Liver (tissue), 3 donors: ENCODE data around the gene NDUFA8.

ENCODE experiments used
- ATF3 ChIP-seq: IDR thresholded peaks from 2 replicates; pipeline ENCODE4 v1.6.1; 2016; ENCODE audit warnings: antibody characterized with exemption
- CTCF ChIP-seq: fragments of 150-350 bp; IDR thresholded peaks from 2 replicates; pipeline ENCODE4 v1.5.1; 2017; ENCODE audit warnings: improper control_type of control experiment, low read depth, low read length; ENCODE audit not compliant: missing input control
- EGR1 ChIP-seq, 2 donors: IDR thresholded peaks; 2 replicates each; pipeline ENCODE4 v1.6.1; 2016 to 2018; ENCODE audit warnings: antibody characterized with exemption in 2 of 2, low read depth in 2 of 2
- GABPA ChIP-seq, 2 donors: IDR thresholded peaks in 1 of 2; conservative IDR thresholded peaks in 1 of 2; 2 replicates each; pipeline ENCODE4 v1.6.1; 2016; ENCODE audit warnings: antibody characterized with exemption in 2 of 2, mild to moderate bottlenecking in 1 of 2, moderate library complexity in 1 of 2
- JUND ChIP-seq, 2 donors: IDR thresholded peaks; 2 replicates each; pipeline ENCODE4 v1.6.1; 2016; ENCODE audit warnings: antibody characterized with exemption in 2 of 2
- MAX ChIP-seq: IDR thresholded peaks from 2 replicates; pipeline ENCODE4 v1.6.1; 2016; ENCODE audit warnings: antibody characterized with exemption
- RAD21 ChIP-seq, 2 donors: IDR thresholded peaks; 2 replicates each; pipeline ENCODE4 v1.6.1; 2016; ENCODE audit warnings: antibody characterized with exemption in 2 of 2, mild to moderate bottlenecking in 2 of 2
- REST ChIP-seq: IDR thresholded peaks from 2 replicates; pipeline ENCODE4 v1.6.1; 2016; ENCODE audit warnings: antibody characterized with exemption, mild to moderate bottlenecking
- SP1 ChIP-seq: IDR thresholded peaks from 2 replicates; pipeline ENCODE4 v1.6.1; 2018; ENCODE audit warnings: antibody characterized with exemption, mild to moderate bottlenecking
- TAF1 ChIP-seq: conservative IDR thresholded peaks from 2 replicates; pipeline ENCODE4 v1.6.1; 2016; ENCODE audit warnings: antibody characterized with exemption, mild to moderate bottlenecking
- YY1 ChIP-seq: IDR thresholded peaks from 2 replicates; pipeline ENCODE4 v1.6.1; 2016; ENCODE audit warnings: antibody characterized with exemption, mild to moderate bottlenecking
- donor health status: healthy.
- donor health status: healthy.

GRCh38 chr9:122201641-122202040, 42.1 kb upstream of the NDUFA8 start:
- no peak for TF ChIP-seq CTCF
- TF ChIP-seq TAF1, result no peak
- no peak for TF ChIP-seq YY1
- no peak for TF ChIP-seq RAD21 (IDR thresholded peaks at IDR 0.05)
- TF ChIP-seq SP1, result no peak
- no peak for TF ChIP-seq GABPA (IDR thresholded peaks at IDR 0.05 in 1 of 2, conservative IDR thresholded peaks at IDR 0.05 in 1 of 2)
- no peak for TF ChIP-seq MAX
- TF ChIP-seq JUND (IDR thresholded peaks at IDR 0.05), result no peak
- TF ChIP-seq REST, result no peak
- TF ChIP-seq ATF3, result no peak
- TF ChIP-seq EGR1 (IDR thresholded peaks at IDR 0.05; ENCODE audit: low read depth in 2 of 2), result no peak
